Tibial nerve (tissue), 4 donors: Measurements from ENCODE around the gene MTIF2.

Experiments
- CTCF ChIP-seq, 5 experiments: fragments of 200-600 bp in 3 of 5; fragments of 450-650 bp in 2 of 5; sonication (generic) in 3 of 5; IDR thresholded peaks; one replicate each; pipeline ENCODE4 v1.5.1; 2016 to 2019; ENCODE audit warnings: antibody characterized with exemption in 5 of 5, mild to moderate bottlenecking in 3 of 5, moderate library complexity in 2 of 5
- EP300 ChIP-seq, 2 donors: sonication (generic); formaldehyde crosslinking; IDR thresholded peaks; one replicate each; pipeline ENCODE4 v1.6.1; 2017; ENCODE audit warnings: antibody characterized with exemption in 2 of 2, mild to moderate bottlenecking in 1 of 2

GRCh38 chr2:55232084-55232862 is 36.8 kb downstream of the MTIF2 start, which contains the start of the genes CLHC1 and RPS27A:
- TF ChIP-seq CTCF (IDR thresholded peaks at IDR 0.05) (peak in 2 of 5 experiments; percentile 27 to 50), EP300 (IDR thresholded peaks at IDR 0.05) (peak; percentile 39 to 95)
